GM12872 (cell line): ENCODE measurements around the gene LNX2.

Source experiments
- CTCF ChIP-seq: IDR thresholded peaks from 3 replicates; pipeline ENCODE4 v1.5.1; 2011; ENCODE audit warnings: low read depth, mild to moderate bottlenecking, low read length, moderate library complexity; ENCODE audit not compliant: insufficient read depth

The LNX2 gene

GRCh38 chr13:27504128-27504867, 116.0 kb downstream of the LNX2 start:
- no peak for TF ChIP-seq CTCF

DNA sequence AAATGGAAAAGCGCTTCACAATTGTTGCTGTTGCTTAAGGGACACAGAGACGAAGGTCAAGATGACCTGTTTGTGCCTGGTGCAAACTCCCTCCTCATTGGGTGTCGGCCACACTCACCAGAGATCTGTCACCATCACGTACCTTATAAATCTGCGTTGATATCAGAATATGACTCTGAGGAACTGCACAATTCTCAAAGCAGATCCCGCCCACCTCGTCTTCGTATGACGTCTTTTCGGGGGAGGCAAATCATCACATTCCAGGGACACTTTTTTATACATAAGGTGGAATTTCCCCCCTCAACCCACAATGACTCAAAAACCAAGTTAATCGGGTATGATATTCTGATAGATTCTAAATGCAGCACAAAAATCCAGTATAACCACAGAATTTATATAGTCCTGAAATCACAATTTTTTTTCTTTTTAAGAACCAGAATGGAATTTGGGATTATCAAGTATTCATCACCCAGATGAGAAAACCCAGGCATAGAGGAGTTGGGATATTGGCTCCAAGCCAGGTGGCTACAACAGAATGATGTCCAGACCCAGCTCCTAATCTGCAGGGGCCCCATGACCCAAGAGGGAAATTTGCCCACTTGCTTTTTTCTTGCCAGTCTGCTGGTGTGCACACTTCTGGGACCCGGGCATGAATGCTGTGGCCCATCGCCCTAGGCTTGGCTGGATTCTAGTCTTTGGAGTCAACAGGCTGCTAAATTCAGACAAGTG, 119.4 kb downstream of the LNX2 start:
- no peak for TF ChIP-seq CTCF

- TF ChIP-seq CTCF = no peak
Measured at GRCh38 chr13:27497563-27498230, 122.6 kb downstream of the LNX2 start.

- TF ChIP-seq CTCF = no peak
Measured at GRCh38 chr13:27496536-27497273, 123.6 kb downstream of the LNX2 start.

DNA sequence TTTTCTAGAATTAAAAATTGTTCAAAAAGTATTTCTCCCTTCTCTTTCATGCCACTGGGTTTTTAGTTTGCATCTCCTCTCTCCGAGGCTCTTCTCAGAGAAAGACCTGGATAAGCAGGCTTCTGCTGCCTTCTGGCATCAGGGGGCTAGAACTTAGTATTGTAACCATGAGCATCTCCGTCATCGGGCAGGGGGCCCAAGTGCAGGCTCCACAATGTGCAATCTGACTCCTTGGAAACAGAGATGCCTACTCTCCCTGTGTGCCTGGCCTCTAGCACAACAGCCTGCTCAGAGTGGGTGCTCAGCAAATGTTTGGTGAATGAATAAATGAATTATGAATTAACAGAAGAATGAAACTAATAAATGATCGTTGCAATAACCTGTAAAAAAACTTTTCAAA, 124.3 kb downstream of the LNX2 start:
- TF ChIP-seq CTCF = no peak
